OCI-LY7 (cell line): ENCODE results near the gene FCHSD2. TPM values are rescaled to one million over a fixed set of nuclear protein-coding genes. Genes with fewer than 3 reads are reported as not detected.

Experiments used
- BruUV-seq: library from RNA; stranded (reverse); fragments of 400-500 nt; replicated peaks from 2 replicates; lab custom pipeline; 2021; lab: Mats Ljungman, UMichigan
- CTCF ChIA-PET: fragments of 300-600 bp; sonication (Branson Sonifier 250); formaldehyde crosslinking; loops from one replicate; lab custom pipeline; 2022; ENCODE audit warnings: antibody characterized with exemption; ENCODE audit not compliant: unreplicated experiment; lab: Charles Lee
- POLR2A ChIA-PET: fragments of 300-600 bp; sonication (Branson Sonifier 250); formaldehyde crosslinking; loops from one replicate; lab custom pipeline; 2022; ENCODE audit warnings: antibody characterized with exemption; lab: Charles Lee
- DNase-seq: peaks from one replicate; pipeline ENCODE4 v3.0.0-alpha.2; 2015; ENCODE audit warnings: low spot score
- H2AFZ ChIP-seq: fragments of 200-600 bp; sonication (generic), shearing (Covaris generic); 2 replicates; pipeline ENCODE4 v1.6.1; 2014; ENCODE audit warnings: mild to moderate bottlenecking, antibody characterized with exemption, low read length, moderate library complexity
- H3K27ac ChIP-seq: fragments of 200-600 bp; sonication (generic); 2 replicates; pipeline ENCODE4 v1.5.1; 2014; ENCODE audit warnings: mixed run types, low read depth, mild to moderate bottlenecking, moderate library complexity, low read length, inconsistent platforms; ENCODE audit not compliant: poor library complexity, severe bottlenecking
- H3K36me3 ChIP-seq: fragments of 200-600 bp; sonication (generic); 2 replicates; pipeline ENCODE4 v1.6.1; 2014; ENCODE audit warnings: mild to moderate bottlenecking, antibody characterized with exemption, low read length, moderate library complexity, mixed read lengths; ENCODE audit not compliant: insufficient read depth
- H3K4me1 ChIP-seq: fragments of 200-600 bp; sonication (generic); 2 replicates; pipeline ENCODE4 v1.5.1; 2014; ENCODE audit warnings: mild to moderate bottlenecking, low read length; ENCODE audit not compliant: insufficient read depth, poor library complexity, severe bottlenecking
- H3K4me2 ChIP-seq: fragments of 200-600 bp; sonication (generic); 2 replicates; pipeline ENCODE4 v1.6.1; 2014; ENCODE audit warnings: mild to moderate bottlenecking, low read length
- H3K4me3 ChIP-seq: fragments of 200-600 bp; sonication (generic); 2 replicates; pipeline ENCODE4 v1.5.1; 2014; ENCODE audit warnings: mild to moderate bottlenecking, low read depth, low read length; ENCODE audit not compliant: poor library complexity, severe bottlenecking
- H3K79me2 ChIP-seq: fragments of 200-600 bp; sonication (generic); 2 replicates; pipeline ENCODE4 v1.6.1; 2016; ENCODE audit warnings: low read depth, mild to moderate bottlenecking, low read length, moderate library complexity, mixed read lengths; ENCODE audit not compliant: insufficient read depth
- H3K9me2 ChIP-seq: fragments of 200-600 bp; sonication (generic); 2 replicates; pipeline ENCODE4 v1.6.1; 2016; ENCODE audit warnings: mild to moderate bottlenecking, low read length, mixed read lengths; ENCODE audit not compliant: insufficient read depth
- H3K9me3 ChIP-seq: fragments of 200-600 bp; sonication (generic); 2 replicates; pipeline ENCODE4 v1.6.1; 2014; ENCODE audit warnings: mild to moderate bottlenecking, mixed run types, low read length, mixed read lengths
- H4K20me1 ChIP-seq: fragments of 200-600 bp; sonication (generic); 2 replicates; pipeline ENCODE4 v1.6.1; 2014; ENCODE audit warnings: mild to moderate bottlenecking, antibody characterized with exemption, low read length, moderate library complexity, mixed read lengths; ENCODE audit not compliant: insufficient read depth
- CTCF ChIP-seq: fragments of 200-600 bp; sonication (generic); conservative IDR thresholded peaks from 2 replicates; pipeline ENCODE4 v1.5.1; 2014; ENCODE audit warnings: mild to moderate bottlenecking, antibody characterized with exemption, low read length, moderate library complexity, mixed read lengths
- EZH2phosphoT487 ChIP-seq: fragments of 200-600 bp; sonication (generic); IDR thresholded peaks from 2 replicates; pipeline ENCODE4 v1.6.1; 2018; ENCODE audit warnings: low read depth, borderline replicate concordance, mild to moderate bottlenecking, mixed run types, antibody characterized with exemption, low read length, moderate library complexity, mixed read lengths
- intact Hi-C: fragments of 100-400 bp; cut with micrococcal nuclease; formaldehyde crosslinking; loops from one replicate; pipeline ENCODE4 v1.10.0; 2022; ENCODE audit not compliant: unreplicated experiment
- total RNA-seq, 2 experiments: library from RNA; depleted of rRNA in 1 of 2; stranded (reverse); fragments of >200 nt in 1 of 2; shearing (Covaris generic) in 1 of 2; gene quantifications; 2 replicates each; pipeline ENCODE4 v1.2.3, GENCODE V29; 2014 to 2022

The FCHSD2 gene
- total RNA-seq, 2 experiments from 2014 or later: 39.0 to 147 TPM

- Histone ChIP-seq H3K4me1 (no peaks in the 10 kb centered on the region), H3K36me3 (peaks cover 93% of the 10 kb centered on the region), H3K27ac (peak overlapping the region; percentile 20), H3K9me2 (no peaks in the 10 kb centered on the region), H3K4me3 (no peak overlapping the region), H4K20me1 (no peaks in the 10 kb centered on the region), H2AFZ (no peak overlapping the region), H3K9me3 (no peaks in the 10 kb centered on the region), H3K4me2 (no peak overlapping the region), H3K79me2 (no peaks in the 10 kb centered on the region)
- DNase-seq: no peak
- intact Hi-C loops: no loop called here
- ChIA-PET POLR2A (interaction anchor here (0.7 to 0.8 kb wide), 2 partner anchors 63 to 346 kb away, joined by 3 read pairs; no protein-coding TSS in a partner anchor), CTCF (no interaction called here)
- no TSS peak for BruUV-seq
- TF ChIP-seq CTCF (no peak), EZH2phosphoT487 (no peak)
Observed at GRCh38 chr11:72834905-72835304, 307.2 kb downstream of the FCHSD2 start.

GRCh38 chr11:72833811-72834493 lies 308.2 kb downstream of the FCHSD2 start:
- TF ChIP-seq CTCF (no peak), EZH2phosphoT487 (no peak)
- no peaks in the 10 kb centered on the region for H3K79me2 ChIP-seq
- ChIA-PET POLR2A (interaction anchor here (0.7 to 0.8 kb wide), 2 partner anchors 64 to 347 kb away, joined by 3 read pairs; no protein-coding TSS in a partner anchor), CTCF (no interaction called here)
- H3K9me2 ChIP-seq: no peaks in the 10 kb centered on the region
- no peaks in the 10 kb centered on the region for H3K9me3 ChIP-seq
- no peak for DNase-seq
- no peaks in the 10 kb centered on the region for H4K20me1 ChIP-seq
- H3K4me3 ChIP-seq: no peak overlapping the region
- no peak overlapping the region for H2AFZ ChIP-seq
- H3K27ac ChIP-seq: no peak overlapping the region
- no TSS peak for BruUV-seq
- H3K36me3 ChIP-seq: peaks cover 93% of the 10 kb centered on the region
- no peaks in the 10 kb centered on the region for H3K4me1 ChIP-seq
- no peak overlapping the region for H3K4me2 ChIP-seq
- intact Hi-C loops: no loop called here

GRCh38 chr11:72833083-72833733 lies 308.9 kb downstream of the FCHSD2 start:
- Histone ChIP-seq H3K79me2 (no peaks in the 10 kb centered on the region), H3K4me1 (peaks cover 2% of the 10 kb centered on the region), H3K27ac (no peak overlapping the region), H3K4me3 (no peak overlapping the region), H3K9me3 (no peaks in the 10 kb centered on the region), H3K4me2 (no peak overlapping the region), H3K9me2 (no peaks in the 10 kb centered on the region), H2AFZ (no peak overlapping the region), H4K20me1 (no peaks in the 10 kb centered on the region), H3K36me3 (peaks cover 93% of the 10 kb centered on the region)
- intact Hi-C loops: no loop called here
- no TSS peak for BruUV-seq
- TF ChIP-seq CTCF (no peak), EZH2phosphoT487 (no peak)
- ChIA-PET POLR2A (no interaction called here), CTCF (no interaction called here)
- DNase-seq: no peak
